ENCODE measurements around the gene GABPA. TPM values are rescaled to one million over a fixed set of nuclear protein-coding genes. Genes with fewer than 3 reads are reported as not detected.
"Not testable (repeated sequence)": the region's sequence is repeated elsewhere in the genome, so short reads cannot be mapped to it uniquely, and the experiment has no call there.

The GABPA gene
- total RNA-seq, 2 donors from 2014 or later: 23.5 to 23.6 TPM

GRCh38 chr21:25759573-25759972 is 24.8 kb downstream of the GABPA start:
- DNase-seq (ENCODE audit: low spot score): no peak
- Mint-ChIP-seq H3K4me3 (peak overlapping the region; percentile 31), H3K36me3 (peaks cover 22% of the 10 kb centered on the region), H3K4me1 (ENCODE audit: low read depth in 2 of 2) (peaks cover 33 to 43% of the 10 kb centered on the region in 2 donors), H3K27me3 (no peaks in the 10 kb centered on the region), H3K9me3 (no peaks in the 10 kb centered on the region), H3K27ac (peak overlapping the region; percentile 61 to 89)
- ATAC-seq: peak in 1 of 2 donors; percentile 66

- H3K27ac Mint-ChIP-seq: peak overlapping the region; percentile 61 to 89
- peak; percentile 54 to 84 for ATAC-seq
Measured at GRCh38 chr21:25760061-25760460, 25.3 kb downstream of the GABPA start.

DNA sequence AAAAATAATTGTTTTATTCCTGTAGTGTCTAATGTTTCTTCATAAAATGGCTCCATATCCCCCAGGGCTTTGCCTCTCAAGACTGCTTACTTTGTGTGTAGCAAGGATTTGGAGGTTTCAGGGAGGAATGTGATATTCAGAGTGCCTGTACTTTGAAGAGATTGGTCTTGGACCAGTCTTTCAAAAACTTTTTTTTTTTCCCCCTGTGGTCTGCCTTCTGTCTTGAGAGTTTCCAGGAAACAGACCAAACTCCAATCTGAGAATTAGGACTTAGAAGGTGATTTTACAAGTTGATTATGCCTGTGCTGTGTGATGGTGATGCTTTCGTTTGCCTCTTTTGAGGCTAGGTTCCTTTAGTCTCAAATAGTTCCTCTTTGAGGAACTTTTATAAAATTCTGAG is 25.9 kb downstream of the GABPA start:
- peak overlapping the region; percentile 31 for H3K4me3 Mint-ChIP-seq
- H3K27ac Mint-ChIP-seq: peak overlapping the region; percentile 61 to 89
- peaks cover 30% of the 10 kb centered on the region for H3K36me3 Mint-ChIP-seq
- ATAC-seq (peak in 1 of 2 donors; percentile 59), DNase-seq (ENCODE audit: low spot score) (no peak)
- no peaks in the 10 kb centered on the region for H3K27me3 Mint-ChIP-seq
- peaks cover 29 to 36% of the 10 kb centered on the region in 2 donors for H3K4me1 Mint-ChIP-seq (ENCODE audit: low read depth in 2 of 2)
- no peaks in the 10 kb centered on the region for H3K9me3 Mint-ChIP-seq

More at GRCh38 chr21:25760061-25760460, 25.3 kb downstream of the GABPA start:
- Mint-ChIP-seq H3K36me3 (peaks cover 23% of the 10 kb centered on the region), H3K4me1 (ENCODE audit: low read depth in 2 of 2) (peaks cover 33 to 42% of the 10 kb centered on the region in 2 donors), H3K4me3 (peak overlapping the region; percentile 31), H3K27me3 (no peaks in the 10 kb centered on the region), H3K9me3 (no peaks in the 10 kb centered on the region)
- DNase-seq (ENCODE audit: low spot score): no peak

DNA sequence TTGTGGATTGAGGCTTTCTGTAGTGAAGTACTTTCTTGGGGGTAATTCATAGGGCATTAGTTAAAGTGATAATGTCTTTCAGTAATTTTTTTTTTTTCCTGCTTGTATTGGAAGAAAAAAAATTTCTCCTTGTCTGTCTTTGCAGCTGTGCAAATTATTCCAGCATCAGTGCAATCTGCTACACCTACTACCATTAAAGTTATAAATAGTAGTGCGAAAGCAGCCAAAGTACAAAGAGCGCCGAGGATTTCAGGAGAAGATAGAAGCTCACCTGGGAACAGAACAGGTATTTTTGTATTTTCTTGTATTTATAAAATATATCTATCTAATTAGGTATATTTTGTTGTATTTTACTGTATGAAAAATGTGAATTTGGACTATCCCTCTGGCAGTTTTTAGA is 29.3 kb downstream of the GABPA start:
- ATAC-seq (no peak), DNase-seq (ENCODE audit: low spot score) (no peak)
- Mint-ChIP-seq H3K9me3 (no peaks in the 10 kb centered on the region), H3K27me3 (no peaks in the 10 kb centered on the region), H3K36me3 (peaks cover 28% of the 10 kb centered on the region), H3K4me1 (ENCODE audit: low read depth in 2 of 2) (peaks cover 19 to 20% of the 10 kb centered on the region in 2 donors), H3K27ac (no peak overlapping the region), H3K4me3 (no peak overlapping the region)

DNA sequence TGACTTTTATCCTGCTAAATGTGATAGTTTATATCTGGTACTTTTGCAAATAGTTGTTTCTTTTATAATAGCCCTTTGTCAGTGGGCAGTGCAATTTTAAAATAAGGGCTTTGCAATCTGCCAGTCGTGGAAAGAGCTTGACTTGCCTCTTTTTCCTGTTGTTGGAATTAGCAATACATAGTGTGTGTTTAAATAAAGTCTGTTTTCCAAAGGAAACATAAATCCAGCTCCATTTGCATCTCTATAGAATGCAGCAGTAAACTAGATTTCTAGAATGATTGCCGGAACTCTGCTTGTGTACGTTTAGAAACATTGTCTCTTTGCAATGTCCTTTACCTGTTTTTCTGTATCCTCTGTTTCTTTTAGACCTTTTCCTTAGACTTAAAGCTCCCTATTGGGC is 33.1 kb downstream of the GABPA start:
- ATAC-seq: no peak
- no peaks in the 10 kb centered on the region for H3K27me3 Mint-ChIP-seq
- peaks cover 0 to 2% of the 10 kb centered on the region in 2 donors for H3K4me1 Mint-ChIP-seq (ENCODE audit: low read depth in 2 of 2)
- H3K36me3 Mint-ChIP-seq: peaks cover 16% of the 10 kb centered on the region
- no peak overlapping the region for H3K27ac Mint-ChIP-seq
- no peaks in the 10 kb centered on the region for H3K9me3 Mint-ChIP-seq
- no peak overlapping the region for H3K4me3 Mint-ChIP-seq
- DNase-seq (ENCODE audit: low spot score): no peak

- Mint-ChIP-seq H3K4me3 (no peak overlapping the region), H3K9me3 (no peaks in the 10 kb centered on the region), H3K27me3 (no peaks in the 10 kb centered on the region), H3K27ac (peak overlapping the region in 1 of 2 donors; percentile 51), H3K4me1 (ENCODE audit: low read depth in 2 of 2) (peaks cover 0 to 2% of the 10 kb centered on the region in 2 donors), H3K36me3 (no peaks in the 10 kb centered on the region)
- DNase-seq (ENCODE audit: low spot score) (no peak), ATAC-seq (no peak)
Measured at GRCh38 chr21:25772686-25773085, 37.9 kb downstream of the GABPA start.

DNA sequence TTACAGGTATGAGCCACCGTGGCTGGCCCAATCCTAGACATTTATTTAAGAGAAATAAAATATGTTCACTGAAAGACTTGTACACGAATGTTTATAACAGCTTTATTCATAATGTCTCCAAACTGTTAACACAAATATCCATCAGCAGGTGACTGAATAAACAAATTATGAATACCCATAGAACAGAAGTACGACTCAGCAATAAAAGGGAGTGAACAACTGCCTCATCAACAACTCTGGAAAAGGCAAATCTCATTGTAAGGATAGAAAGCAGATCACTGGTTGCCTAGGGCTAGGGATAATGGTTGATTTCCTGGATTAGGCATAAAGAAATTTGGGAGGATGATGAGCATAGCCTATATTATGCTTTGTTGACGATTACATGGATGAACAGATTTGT is 41.7 kb downstream of the GABPA start:
- no peak overlapping the region for H3K4me3 Mint-ChIP-seq
- H3K9me3 Mint-ChIP-seq: no peaks in the 10 kb centered on the region
- no peak overlapping the region for H3K27ac Mint-ChIP-seq

DNA sequence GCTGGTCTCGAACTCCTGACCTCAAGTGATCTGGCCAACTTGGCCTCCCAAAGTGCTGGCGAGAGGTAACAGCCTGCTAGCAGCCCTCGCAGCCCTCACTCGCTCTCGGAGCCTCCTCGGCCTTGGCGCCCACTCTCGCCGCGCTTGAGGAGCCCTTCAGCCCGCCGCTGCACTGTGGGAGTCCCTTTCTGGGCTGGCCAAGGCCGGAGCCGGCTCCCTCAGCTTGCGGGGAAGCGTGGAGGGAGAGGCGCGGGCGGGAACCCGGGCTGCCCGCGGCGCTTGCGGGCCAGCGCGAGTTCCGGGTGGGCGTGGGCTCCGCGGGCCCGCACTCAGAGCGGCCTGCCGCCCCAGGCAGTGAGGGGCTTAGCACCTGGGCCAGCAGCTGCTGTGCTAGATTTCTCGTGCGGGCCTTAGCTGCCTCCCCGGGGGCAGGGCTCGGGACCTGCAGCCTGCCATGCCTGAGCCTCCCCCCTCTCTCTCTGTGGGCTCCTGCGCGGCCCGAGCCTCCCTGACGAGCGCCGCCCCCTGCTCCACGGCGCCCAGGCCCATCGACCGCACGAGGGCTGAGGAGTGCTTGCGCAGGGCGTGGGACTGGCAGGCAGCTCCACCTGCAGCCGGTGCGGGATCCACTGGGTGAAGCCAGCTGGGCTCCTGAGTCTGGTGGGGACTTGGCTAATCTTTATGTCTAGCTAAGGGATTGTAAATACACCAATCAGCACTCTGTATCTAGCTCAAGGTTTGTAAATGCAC is 43.5 kb downstream of the GABPA start:
- not testable (repeated sequence) for H3K9me3 Mint-ChIP-seq, H3K36me3 Mint-ChIP-seq

More for the DNA sequence above, 41.7 kb downstream of the GABPA start:
- no peaks in the 10 kb centered on the region for H3K36me3 Mint-ChIP-seq
- DNase-seq (ENCODE audit: low spot score) (no peak), ATAC-seq (no peak)
- H3K27me3 Mint-ChIP-seq: peaks cover 0 to 5% of the 10 kb centered on the region in 2 donors
- no peaks in the 10 kb centered on the region for H3K4me1 Mint-ChIP-seq (ENCODE audit: low read depth in 2 of 2)

DNA sequence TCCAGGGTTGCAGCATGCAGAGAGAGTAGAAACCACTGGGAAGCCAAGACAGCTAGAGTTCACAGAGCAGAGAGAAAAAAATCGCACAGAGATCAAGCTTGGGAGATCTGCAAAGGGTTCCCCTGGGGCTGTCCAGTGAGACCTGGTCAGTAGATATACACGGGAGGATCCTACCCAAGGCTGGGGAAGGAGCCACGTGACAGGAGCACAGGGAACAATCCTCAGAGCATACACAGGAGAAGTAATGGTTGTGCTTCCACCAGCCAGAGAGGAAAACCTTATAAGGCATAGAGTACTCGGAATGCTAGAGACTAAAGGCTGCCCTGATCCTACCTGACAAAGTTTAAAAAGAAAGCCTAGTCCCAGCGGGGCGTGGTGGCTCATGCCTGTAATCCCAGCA is 53.9 kb downstream of the GABPA start:
- no peak for ATAC-seq
- Mint-ChIP-seq H3K9me3 (no peaks in the 10 kb centered on the region), H3K4me3 (no peak overlapping the region), H3K27me3 (peaks cover 14 to 27% of the 10 kb centered on the region in 2 donors), H3K4me1 (ENCODE audit: low read depth in 2 of 2) (peaks cover 8 to 11% of the 10 kb centered on the region in 2 donors), H3K27ac (no peak overlapping the region), H3K36me3 (no peaks in the 10 kb centered on the region)
- no peak for DNase-seq (ENCODE audit: low spot score)

More for the DNA sequence above, 43.5 kb downstream of the GABPA start:
- ATAC-seq; H3K27ac Mint-ChIP-seq; H3K27me3 Mint-ChIP-seq; H3K4me1 Mint-ChIP-seq (ENCODE audit: low read depth in 2 of 2); DNase-seq (ENCODE audit: low spot score); H3K4me3 Mint-ChIP-seq: not testable (repeated sequence)

DNA sequence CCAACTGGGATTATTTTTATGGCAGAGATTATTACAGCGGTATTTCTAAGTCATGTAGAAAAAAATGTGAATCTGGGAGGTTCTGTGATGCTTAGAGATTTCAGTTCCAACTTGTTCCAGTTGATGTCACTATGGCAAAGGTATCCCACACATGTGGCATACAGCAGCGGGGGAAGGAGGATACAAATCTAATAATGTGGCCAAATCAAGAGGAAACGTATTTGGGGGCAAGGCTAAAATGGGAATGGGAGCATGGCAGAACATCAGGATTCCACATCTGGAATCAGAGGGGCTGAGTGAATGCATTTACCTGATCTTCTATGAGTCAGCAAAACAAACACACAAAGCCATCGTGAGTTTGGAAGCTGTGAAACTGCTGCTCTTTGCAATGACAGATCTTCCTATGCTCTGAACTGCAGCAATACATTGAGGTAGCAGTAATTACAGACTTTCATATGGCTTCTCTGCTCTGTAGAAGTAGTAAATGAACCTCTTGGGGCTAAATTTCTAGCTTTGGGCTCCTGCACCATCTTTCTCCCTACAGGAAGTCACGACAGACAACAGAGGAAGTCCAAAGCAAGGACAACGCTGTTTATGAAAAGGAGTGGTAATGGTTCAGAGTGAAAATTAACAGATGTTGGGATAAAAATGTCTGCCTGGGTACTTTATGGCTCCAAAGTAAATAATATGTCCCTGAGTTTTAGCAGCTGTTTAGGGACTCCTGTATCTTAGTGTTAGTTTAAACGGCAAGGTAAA is 55.5 kb downstream of the GABPA start:
- no peak for ATAC-seq
- Mint-ChIP-seq H3K27me3 (peaks cover 15 to 22% of the 10 kb centered on the region in 2 donors), H3K9me3 (no peaks in the 10 kb centered on the region), H3K36me3 (no peaks in the 10 kb centered on the region), H3K4me1 (ENCODE audit: low read depth in 2 of 2) (peaks cover 8 to 11% of the 10 kb centered on the region in 2 donors), H3K27ac (peak overlapping the region in 1 of 2 donors; percentile 59), H3K4me3 (peak overlapping the region; percentile 63)
- DNase-seq (ENCODE audit: low spot score): no peak

GRCh38 chr21:25790878-25791204 is 56.1 kb downstream of the GABPA start:
- no peaks in the 10 kb centered on the region for H3K9me3 Mint-ChIP-seq
- DNase-seq (ENCODE audit: low spot score) (no peak), ATAC-seq (no peak)
- H3K27me3 Mint-ChIP-seq: peaks cover 19 to 26% of the 10 kb centered on the region in 2 donors
- peak overlapping the region in 1 of 2 donors; percentile 59 for H3K27ac Mint-ChIP-seq
- H3K36me3 Mint-ChIP-seq: no peaks in the 10 kb centered on the region
- peak overlapping the region; percentile 63 for H3K4me3 Mint-ChIP-seq
- H3K4me1 Mint-ChIP-seq (ENCODE audit: low read depth in 2 of 2): peaks cover 8 to 11% of the 10 kb centered on the region in 2 donors

DNA sequence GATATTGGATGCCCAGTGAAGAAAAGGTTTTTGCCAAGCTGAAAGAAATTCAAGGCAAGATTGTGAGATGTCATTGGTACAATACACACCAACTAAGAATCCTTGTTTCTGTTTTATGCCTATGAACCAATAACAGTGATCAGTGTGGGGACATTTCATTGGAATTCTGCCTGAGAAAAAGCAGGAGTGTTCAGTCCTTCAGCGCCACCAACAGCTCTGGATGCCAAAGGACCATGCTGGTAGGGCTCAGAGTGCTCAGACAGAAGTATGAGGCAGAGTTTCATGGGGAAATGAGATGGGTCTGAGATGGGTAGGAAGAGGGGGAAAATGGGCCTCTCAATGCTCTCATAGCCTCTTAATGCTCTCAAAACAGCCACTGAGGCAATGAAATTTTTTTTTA is 56.5 kb downstream of the GABPA start:
- Mint-ChIP-seq H3K27ac (no peak overlapping the region), H3K27me3 (peaks cover 16 to 23% of the 10 kb centered on the region in 2 donors), H3K4me1 (ENCODE audit: low read depth in 2 of 2) (peaks cover 8 to 11% of the 10 kb centered on the region in 2 donors), H3K9me3 (no peaks in the 10 kb centered on the region), H3K36me3 (no peaks in the 10 kb centered on the region), H3K4me3 (no peak overlapping the region)
- no peak for DNase-seq (ENCODE audit: low spot score)
- ATAC-seq: no peak

DNA sequence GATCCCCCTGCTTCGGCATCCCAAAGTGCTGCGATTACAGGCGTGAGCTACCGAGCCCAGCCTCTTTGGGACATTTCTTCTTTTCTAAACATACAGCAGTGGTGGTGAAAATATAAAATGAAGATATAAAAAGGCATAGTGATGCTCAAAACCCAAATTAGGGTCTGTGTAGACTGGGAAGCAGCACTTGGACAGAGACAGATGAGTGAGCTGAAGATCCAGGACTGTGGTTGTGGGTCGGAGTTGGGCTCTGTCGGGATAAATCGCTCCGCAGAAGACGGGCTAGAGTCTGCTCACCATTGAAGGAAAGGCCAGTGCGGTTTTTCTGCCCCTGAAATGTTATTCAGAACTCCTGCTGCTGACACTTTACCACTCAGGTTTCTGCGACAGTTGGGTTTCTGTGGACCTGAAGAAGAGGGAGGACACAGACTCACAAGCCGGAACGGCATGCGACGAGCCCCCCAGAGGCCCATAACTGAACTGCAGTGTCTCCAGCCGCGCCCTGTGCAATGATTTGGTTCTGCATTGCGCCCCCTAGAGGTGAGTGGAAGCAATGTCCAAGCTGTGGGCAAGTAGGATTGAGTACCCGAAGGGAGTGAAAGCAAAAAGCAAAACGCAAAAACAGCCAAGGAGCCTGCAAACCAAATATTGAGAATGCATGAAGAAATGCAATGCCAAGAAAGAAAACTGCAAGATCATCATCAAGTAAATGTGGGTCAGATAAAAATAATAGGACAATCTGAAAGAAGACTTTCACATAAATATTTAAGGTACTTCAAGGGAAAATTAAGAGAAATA is 66.6 kb downstream of the GABPA start:
- DNase-seq (ENCODE audit: low spot score): peak; percentile 86
- Mint-ChIP-seq H3K9me3 (no peaks in the 10 kb centered on the region), H3K4me1 (ENCODE audit: low read depth in 2 of 2) (peaks cover 6 to 7% of the 10 kb centered on the region in 2 donors), H3K4me3 (peak overlapping the region; percentile 9), H3K36me3 (no peaks in the 10 kb centered on the region), H3K27me3 (peaks cover 8 to 24% of the 10 kb centered on the region in 2 donors), H3K27ac (peak overlapping the region in 1 of 2 donors; percentile 30)
- peak; percentile 97 to 98 for ATAC-seq
